ENCODE results near the gene STUB1. TPM values are rescaled to one million over a fixed set of nuclear protein-coding genes. Genes with fewer than 3 reads are reported as not detected.

STUB1 gene
- total RNA-seq, 1 donor from 2014 or later, result 258 TPM

DNA sequence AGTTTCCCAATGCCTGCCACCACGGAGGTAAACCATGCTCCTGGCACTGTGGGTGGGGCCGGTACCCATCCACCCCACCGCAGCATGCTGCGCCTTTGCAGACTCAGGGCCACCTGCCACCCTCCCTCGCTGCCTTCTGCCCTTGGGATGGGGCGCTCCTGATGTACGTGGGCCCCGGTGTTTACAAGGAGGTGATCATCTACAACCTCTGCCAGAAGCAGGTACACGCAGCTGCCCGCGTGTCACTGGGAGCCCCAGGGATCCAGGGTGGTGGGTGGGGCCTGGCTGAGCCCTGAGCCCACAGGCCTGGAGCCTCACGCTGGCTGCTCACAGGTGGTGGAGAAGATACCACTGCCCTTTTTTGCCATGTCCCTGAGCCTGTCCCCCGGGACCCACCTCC lies 13.6 kb upstream of the STUB1 start:
- TF ChIP-seq, protein P1, sequence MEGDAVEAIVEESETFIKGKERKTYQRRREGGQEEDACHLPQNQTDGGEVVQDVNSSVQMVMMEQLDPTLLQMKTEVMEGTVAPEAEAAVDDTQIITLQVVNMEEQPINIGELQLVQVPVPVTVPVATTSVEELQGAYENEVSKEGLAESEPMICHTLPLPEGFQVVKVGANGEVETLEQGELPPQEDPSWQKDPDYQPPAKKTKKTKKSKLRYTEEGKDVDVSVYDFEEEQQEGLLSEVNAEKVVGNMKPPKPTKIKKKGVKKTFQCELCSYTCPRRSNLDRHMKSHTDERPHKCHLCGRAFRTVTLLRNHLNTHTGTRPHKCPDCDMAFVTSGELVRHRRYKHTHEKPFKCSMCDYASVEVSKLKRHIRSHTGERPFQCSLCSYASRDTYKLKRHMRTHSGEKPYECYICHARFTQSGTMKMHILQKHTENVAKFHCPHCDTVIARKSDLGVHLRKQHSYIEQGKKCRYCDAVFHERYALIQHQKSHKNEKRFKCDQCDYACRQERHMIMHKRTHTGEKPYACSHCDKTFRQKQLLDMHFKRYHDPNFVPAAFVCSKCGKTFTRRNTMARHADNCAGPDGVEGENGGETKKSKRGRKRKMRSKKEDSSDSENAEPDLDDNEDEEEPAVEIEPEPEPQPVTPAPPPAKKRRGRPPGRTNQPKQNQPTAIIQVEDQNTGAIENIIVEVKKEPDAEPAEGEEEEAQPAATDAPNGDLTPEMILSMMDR (IDR thresholded peaks at IDR 0.05), result no peak
- Histone ChIP-seq H3K4me1 (peaks cover 0 to 14% of the 10 kb centered on the region in 2 donors), H3K36me3 (peaks cover 22% of the 10 kb centered on the region in 2 donors), H3K27ac (no peak overlapping the region), H3K9me3 (no peaks in the 10 kb centered on the region), H3K27me3 (no peaks in the 10 kb centered on the region), H3K4me3 (no peak overlapping the region)
- no peak for DNase-seq (ENCODE audit: low spot score in 2 of 2)
- intact Hi-C loops (cut with DNase I), result loop anchor here (10.0 kb wide), 1 partner anchor 272 kb away; the partner anchor contains the start of gene NME4

DNA sequence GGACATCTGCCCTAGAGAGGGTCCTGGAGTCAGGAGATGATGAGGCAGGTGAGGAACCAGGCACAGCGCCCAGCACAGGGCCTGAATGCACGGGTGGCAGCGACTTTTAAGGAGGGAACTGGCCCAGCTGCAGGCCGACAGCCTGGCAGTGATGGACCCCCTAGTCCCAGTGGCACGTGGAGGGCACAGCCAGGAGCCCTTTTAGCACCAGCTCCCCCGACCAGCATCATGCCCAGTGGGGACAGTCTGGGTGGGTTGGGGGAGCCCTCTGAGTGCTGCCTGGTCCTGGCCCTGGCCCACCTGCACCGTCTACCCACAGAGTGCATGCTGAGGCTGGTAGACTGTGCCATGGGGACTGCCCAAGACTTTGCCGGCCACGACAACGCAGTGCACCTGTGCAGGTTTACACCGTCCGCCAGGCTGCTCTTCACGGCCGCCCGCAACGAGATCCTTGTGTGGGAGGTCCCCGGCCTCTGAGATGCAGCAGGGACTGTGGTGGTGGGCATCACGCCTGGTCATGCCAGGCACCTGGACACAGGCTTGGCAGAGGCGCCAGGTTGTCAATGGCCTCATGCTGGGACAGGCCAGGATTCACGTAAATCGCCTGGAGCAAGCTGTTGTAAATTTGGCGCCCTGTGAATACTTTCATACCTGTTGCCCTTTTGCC lies 13.0 kb upstream of the STUB1 start:
- peak overlapping the region; percentile 28 to 88 for H3K27ac ChIP-seq
- TF ChIP-seq, protein P1 (IDR thresholded peaks at IDR 0.05), result no peak
- peaks cover 29% of the 10 kb centered on the region in 2 donors for H3K36me3 ChIP-seq
- peaks cover 0 to 14% of the 10 kb centered on the region in 2 donors for H3K4me1 ChIP-seq
- peak overlapping the region; percentile 86 to 98 for H3K4me3 ChIP-seq
- no peaks in the 10 kb centered on the region for H3K9me3 ChIP-seq
- intact Hi-C loops (cut with DNase I), result loop anchor here (10.0 kb wide), 1 partner anchor 272 kb away; the partner anchor contains the start of gene NME4
- H3K27me3 ChIP-seq, result no peaks in the 10 kb centered on the region
- DNase-seq (ENCODE audit: low spot score in 2 of 2), result no peak

DNA sequence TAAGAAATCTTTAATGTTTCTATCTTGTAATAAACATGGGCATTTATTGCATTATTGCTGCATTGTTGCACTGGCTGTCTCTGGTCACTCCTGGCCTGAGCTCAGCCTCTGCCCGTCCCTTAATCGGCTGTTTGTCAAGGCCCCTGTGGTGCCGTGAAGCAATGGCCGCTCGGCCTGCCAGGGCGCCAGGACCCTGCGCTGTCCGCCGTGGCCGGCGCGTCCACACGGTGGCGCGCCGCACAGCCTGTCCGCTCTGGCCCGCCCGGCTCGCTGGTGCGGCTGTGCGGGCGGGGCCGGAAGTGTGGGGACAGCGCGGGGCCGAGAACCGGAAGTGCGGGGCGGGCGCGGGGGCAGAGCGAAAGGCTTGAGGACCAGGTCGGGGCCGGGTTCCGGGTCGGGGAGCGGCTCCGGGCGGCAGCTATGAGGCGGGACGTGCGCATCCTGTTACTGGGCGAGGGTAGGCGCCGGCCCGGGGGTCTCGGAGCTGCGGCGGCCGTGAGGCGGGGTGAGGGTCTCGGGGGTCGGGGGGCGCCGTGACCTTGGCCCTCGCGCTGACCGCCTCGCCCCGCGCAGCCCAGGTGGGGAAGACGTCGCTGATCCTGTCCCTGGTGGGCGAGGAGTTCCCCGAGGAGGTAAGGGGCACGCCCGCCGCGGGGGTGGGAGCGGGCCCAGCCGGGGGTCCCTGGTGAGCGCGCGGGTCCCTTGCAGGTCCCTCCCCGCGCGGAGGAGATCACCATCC lies 12.3 kb upstream of the STUB1 start, which contains the start of gene RHOT2:
Gene RHOT2, plus strand, starts transcription at position 353 of the 739 bp plus-strand sequence. Its CDS starts 68 bp downstream, at position 421.
- Histone ChIP-seq H3K4me3 (peak within 1 kb of the TSS; percentile 86 to 98), H3K4me1 (peaks cover 0 to 14% of the 10 kb centered on the region in 2 donors), H3K27ac (peak within 1 kb of the TSS; percentile 85 to 88), H3K9me3 (no peaks in the 10 kb centered on the region), H3K36me3 (peaks cover 36% of the 10 kb centered on the region in 2 donors), H3K27me3 (no peaks in the 10 kb centered on the region)
- TF ChIP-seq, protein P1 (IDR thresholded peaks at IDR 0.05), result peak; percentile 50 to 95 (median 70)
- DNase-seq (ENCODE audit: low spot score in 2 of 2), result peak; percentile 76 to 97
- intact Hi-C loops (cut with DNase I), result loop anchor here (10.0 kb wide), 1 partner anchor 273 kb away; the partner anchor contains the start of gene NME4

DNA sequence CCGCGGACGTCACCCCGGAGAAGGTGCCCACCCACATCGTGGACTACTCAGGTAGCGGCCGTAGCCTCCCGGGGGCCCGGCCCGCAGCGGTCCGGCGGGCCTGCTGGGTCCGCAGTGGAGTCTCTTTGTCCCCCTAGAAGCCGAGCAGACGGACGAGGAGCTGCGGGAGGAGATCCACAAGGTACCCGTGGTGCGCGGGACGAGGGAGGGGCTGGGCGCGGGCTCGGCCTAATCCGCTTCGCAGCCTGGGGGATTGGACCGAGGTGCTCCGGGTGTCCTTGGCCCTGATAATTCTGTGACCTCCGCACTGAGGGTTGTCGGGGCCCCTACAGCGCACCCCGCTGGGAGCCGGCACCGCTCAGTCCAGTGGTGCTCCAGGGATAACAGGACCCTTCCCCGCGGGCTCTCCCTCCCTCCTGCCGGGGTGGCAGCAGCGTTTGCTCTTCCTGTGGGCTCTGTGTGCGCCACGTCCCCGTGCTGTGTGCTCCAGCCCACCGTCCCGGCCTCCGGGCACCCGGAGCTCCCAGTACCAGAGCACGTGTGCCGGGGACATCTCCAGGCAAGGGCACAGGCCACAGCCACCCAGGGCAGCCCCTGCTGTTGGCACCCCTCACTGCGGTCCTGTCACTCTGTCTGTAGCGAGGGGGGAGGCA lies 11.6 kb upstream of the STUB1 start:
- DNase-seq (ENCODE audit: low spot score in 2 of 2), result no peak
- intact Hi-C loops (cut with DNase I), result loop anchor here (10.0 kb wide), 1 partner anchor 274 kb away; the partner anchor contains the start of gene NME4
- Histone ChIP-seq H3K36me3 (peaks cover 43% of the 10 kb centered on the region in 2 donors), H3K4me1 (peaks cover 0 to 14% of the 10 kb centered on the region in 2 donors), H3K27me3 (no peaks in the 10 kb centered on the region), H3K9me3 (no peaks in the 10 kb centered on the region), H3K27ac (peak overlapping the region; percentile 85 to 88), H3K4me3 (peak overlapping the region; percentile 86 to 98)
- TF ChIP-seq, protein P1 (IDR thresholded peaks at IDR 0.05), result no peak

DNA sequence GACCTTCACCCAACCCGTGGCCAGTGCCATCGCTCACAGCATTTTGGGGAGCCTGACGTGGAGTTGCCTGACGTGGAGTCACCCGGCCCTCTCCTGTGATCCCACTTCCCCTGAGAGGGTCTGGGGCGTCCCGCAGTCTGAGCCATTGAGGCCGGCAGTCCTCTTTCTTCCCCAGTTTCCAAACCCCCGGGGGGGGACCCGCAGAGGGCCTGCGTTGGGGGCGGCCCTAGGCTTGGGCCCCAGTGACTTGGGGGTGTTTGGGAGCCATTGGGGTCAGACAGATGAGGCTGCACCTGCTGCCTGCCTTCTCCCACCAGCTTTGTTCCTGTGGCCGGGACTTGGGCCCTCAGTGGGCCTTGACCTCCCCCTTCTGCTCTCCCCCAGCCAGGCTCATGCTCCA lies 10.5 kb upstream of the STUB1 start:
- DNase-seq (ENCODE audit: low spot score in 2 of 2), result no peak
- H3K4me1 ChIP-seq, result peaks cover 0 to 14% of the 10 kb centered on the region in 2 donors
- peak overlapping the region in 1 of 2 donors; percentile 98 for H3K4me3 ChIP-seq
- H3K9me3 ChIP-seq, result no peaks in the 10 kb centered on the region
- TF ChIP-seq, protein P1 (IDR thresholded peaks at IDR 0.05), result no peak
- H3K27me3 ChIP-seq, result no peaks in the 10 kb centered on the region
- peaks cover 45% of the 10 kb centered on the region in 2 donors for H3K36me3 ChIP-seq
- intact Hi-C loops (cut with DNase I), result loop anchor here (10.0 kb wide), 1 partner anchor 275 kb away; the partner anchor contains the start of gene NME4
- H3K27ac ChIP-seq, result no peak overlapping the region
